ENCODE measurements around the gene SSR3. TPM values are rescaled to one million over a fixed set of nuclear protein-coding genes. Genes with fewer than 3 reads are reported as not detected.

The SSR3 gene
- total RNA-seq, 1 donor from 2014 or later, result 120 TPM

DNA sequence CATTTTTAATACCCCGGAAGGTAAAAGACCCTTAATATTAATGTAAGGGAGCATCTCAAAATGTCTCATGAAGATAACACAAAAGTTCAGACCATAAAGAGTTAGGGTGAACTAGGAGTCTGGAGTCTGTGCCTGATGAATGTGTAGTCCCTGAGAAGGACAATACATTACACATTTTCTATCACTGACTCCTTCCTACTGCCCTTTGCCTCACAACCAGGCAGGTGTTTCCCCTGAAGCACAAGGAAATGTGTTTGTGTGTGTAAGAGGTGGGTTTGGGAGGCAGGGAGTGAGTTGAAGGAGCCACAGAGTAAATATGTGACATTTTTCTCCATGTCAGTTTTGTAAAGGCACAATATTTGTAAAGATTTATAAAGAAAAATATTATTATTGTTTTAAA, 59.1 kb downstream of the SSR3 start:
- Mint-ChIP-seq H3K9me3 (peaks cover 14% of the 10 kb centered on the region), H3K36me3 (peaks cover 10% of the 10 kb centered on the region), H3K4me3 (no peak overlapping the region), H3K27ac (no peak overlapping the region), H3K27me3 (ENCODE audit: low read depth) (no peaks in the 10 kb centered on the region), H3K4me1 (peaks cover 1% of the 10 kb centered on the region)
- no peak for DNase-seq (ENCODE audit: low spot score in 2 of 2, unreplicated experiment in 2 of 2)
- TF ChIP-seq, protein P1, sequence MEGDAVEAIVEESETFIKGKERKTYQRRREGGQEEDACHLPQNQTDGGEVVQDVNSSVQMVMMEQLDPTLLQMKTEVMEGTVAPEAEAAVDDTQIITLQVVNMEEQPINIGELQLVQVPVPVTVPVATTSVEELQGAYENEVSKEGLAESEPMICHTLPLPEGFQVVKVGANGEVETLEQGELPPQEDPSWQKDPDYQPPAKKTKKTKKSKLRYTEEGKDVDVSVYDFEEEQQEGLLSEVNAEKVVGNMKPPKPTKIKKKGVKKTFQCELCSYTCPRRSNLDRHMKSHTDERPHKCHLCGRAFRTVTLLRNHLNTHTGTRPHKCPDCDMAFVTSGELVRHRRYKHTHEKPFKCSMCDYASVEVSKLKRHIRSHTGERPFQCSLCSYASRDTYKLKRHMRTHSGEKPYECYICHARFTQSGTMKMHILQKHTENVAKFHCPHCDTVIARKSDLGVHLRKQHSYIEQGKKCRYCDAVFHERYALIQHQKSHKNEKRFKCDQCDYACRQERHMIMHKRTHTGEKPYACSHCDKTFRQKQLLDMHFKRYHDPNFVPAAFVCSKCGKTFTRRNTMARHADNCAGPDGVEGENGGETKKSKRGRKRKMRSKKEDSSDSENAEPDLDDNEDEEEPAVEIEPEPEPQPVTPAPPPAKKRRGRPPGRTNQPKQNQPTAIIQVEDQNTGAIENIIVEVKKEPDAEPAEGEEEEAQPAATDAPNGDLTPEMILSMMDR (IDR thresholded peaks at IDR 0.05; ENCODE audit: unreplicated experiment), result no peak

DNA sequence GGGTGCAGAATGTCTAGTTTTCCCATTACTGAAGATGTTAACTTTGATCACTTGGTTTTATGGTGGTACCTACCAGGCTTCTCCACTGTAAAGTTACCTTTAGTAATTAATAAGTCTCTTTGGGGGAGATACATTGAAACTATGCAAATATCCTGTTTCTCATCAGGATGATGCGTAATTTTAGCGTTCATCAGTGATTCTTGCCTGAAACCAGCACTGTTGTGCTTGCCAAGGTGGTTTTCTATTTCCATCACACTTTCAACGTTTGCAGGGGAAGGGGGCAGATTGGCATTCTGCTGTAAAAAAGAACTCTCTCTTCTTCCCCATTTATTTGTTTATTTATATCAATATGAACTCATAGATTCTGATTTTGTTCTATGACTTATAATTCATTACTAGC, 61.0 kb downstream of the SSR3 start:
- Mint-ChIP-seq H3K4me3 (no peak overlapping the region), H3K27ac (no peak overlapping the region), H3K9me3 (peaks cover 14% of the 10 kb centered on the region), H3K27me3 (ENCODE audit: low read depth) (no peaks in the 10 kb centered on the region), H3K4me1 (peaks cover 1% of the 10 kb centered on the region), H3K36me3 (peaks cover 10% of the 10 kb centered on the region)
- TF ChIP-seq, protein P1 (IDR thresholded peaks at IDR 0.05; ENCODE audit: unreplicated experiment), result no peak
- no peak for DNase-seq (ENCODE audit: low spot score in 2 of 2, unreplicated experiment in 2 of 2)

GRCh38 chr3:156492801-156493261, 62.1 kb downstream of the SSR3 start:
- TF ChIP-seq, protein P1 (IDR thresholded peaks at IDR 0.05; ENCODE audit: unreplicated experiment), result no peak
- H3K9me3 Mint-ChIP-seq, result peaks cover 7% of the 10 kb centered on the region
- no peak for DNase-seq (ENCODE audit: low spot score in 2 of 2, unreplicated experiment in 2 of 2)
- no peak overlapping the region for H3K27ac Mint-ChIP-seq
- no peaks in the 10 kb centered on the region for H3K27me3 Mint-ChIP-seq (ENCODE audit: low read depth)
- H3K4me3 Mint-ChIP-seq, result no peak overlapping the region
- peaks cover 4% of the 10 kb centered on the region for H3K36me3 Mint-ChIP-seq
- H3K4me1 Mint-ChIP-seq, result peaks cover 1% of the 10 kb centered on the region

DNA sequence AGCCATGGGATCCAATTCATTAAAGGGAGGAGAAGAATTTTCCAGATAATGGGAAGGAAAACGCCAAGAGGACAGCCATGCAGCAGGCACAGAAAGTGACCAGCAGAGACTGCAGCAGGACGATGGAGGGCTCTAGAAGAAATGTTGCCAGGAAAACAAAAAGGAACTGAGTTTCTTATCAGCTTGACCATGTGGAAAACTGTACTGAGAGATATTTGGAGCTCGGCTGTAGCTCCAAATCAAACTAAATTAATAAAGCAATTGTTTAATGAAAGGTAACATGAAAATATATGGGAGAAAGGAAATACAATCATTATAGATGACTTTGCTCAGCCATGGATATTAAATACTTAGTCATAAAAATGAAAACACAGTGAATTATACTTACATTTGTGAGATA, 63.7 kb downstream of the SSR3 start:
- TF ChIP-seq, protein P1 (IDR thresholded peaks at IDR 0.05; ENCODE audit: unreplicated experiment), result no peak
- peaks cover under 1% of the 10 kb centered on the region for H3K9me3 Mint-ChIP-seq
- H3K36me3 Mint-ChIP-seq, result no peaks in the 10 kb centered on the region
- no peak for DNase-seq (ENCODE audit: low spot score in 2 of 2, unreplicated experiment in 2 of 2)
- H3K4me3 Mint-ChIP-seq, result no peak overlapping the region
- H3K4me1 Mint-ChIP-seq, result no peaks in the 10 kb centered on the region
- H3K27ac Mint-ChIP-seq, result no peak overlapping the region
- H3K27me3 Mint-ChIP-seq (ENCODE audit: low read depth), result no peaks in the 10 kb centered on the region

Other genes with a start within 250 kb of the SSR3 start
- 25.6 to 28.5 TPM (median 27.2 TPM) in 3 replicates for gene TIPARP, start 119.5 kb upstream of the SSR3 start, total RNA-seq